ENCODE measurements around the gene RAMP1.
"Not testable (repeated sequence)": the region's sequence is repeated elsewhere in the genome, so short reads cannot be mapped to it uniquely, and the experiment has no call there.

Gene RAMP1

GRCh38 chr2:237824085-237824484, 35.3 kb upstream of the RAMP1 start:
- no peak overlapping the region for H3K4me3 ChIP-seq (replicated peaks; ENCODE audit: low read depth, low read length)
- DNase-seq (ENCODE audit: low read depth): no peak
- TF ChIP-seq CTCF (IDR thresholded peaks at IDR 0.05; ENCODE audit: low read length, missing control alignments): no peak

DNA sequence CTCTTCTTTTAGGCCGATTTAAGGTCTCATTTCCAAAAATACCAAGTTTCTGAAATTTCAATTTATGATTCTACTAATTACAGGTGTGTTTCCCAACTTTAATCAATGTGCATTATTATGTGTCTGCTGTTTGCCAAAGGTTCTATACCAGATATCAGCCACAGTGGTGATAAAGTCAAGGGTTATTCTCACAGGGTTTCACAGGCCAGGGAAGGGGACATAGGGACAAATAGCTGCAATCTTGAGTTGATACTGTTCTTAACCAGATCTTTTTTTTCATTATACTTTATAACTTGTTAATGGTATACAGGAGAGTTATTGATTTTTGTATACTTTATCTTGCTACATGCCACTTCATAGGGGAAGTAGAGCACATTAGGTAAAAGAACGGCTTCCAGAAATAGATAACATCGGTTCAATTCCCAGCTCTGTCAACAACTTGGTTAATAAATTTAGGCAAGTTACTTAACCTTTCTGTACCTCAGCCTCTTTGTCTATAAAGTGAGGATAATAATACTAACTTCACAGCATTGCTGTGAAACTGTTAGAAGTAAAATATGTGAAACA, 31.9 kb upstream of the RAMP1 start:
- no peak for TF ChIP-seq CTCF (IDR thresholded peaks at IDR 0.05; ENCODE audit: low read length, missing control alignments)
- DNase-seq (ENCODE audit: low read depth): no peak
- H3K4me3 ChIP-seq (replicated peaks; ENCODE audit: low read depth, low read length): no peak overlapping the region

DNA sequence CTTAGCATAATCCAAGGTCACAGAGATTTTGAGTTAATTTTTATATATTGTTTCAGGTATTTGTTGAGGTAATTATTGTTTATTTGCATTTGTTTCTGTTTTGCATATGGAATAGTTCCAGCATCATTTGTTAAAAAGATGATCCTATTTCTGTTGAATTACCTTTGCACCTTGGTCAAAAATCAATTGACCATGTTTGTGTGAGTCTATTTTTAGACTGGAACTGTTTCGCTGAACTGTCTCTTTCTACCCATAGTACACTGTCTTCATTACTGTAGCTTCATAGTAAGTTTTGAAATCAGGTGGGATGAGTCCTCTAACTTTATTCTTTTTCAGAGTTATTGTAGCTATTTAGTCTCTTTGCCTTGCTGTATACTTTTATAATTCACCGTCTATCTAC, 28.9 kb upstream of the RAMP1 start:
- no peak for TF ChIP-seq CTCF (IDR thresholded peaks at IDR 0.05; ENCODE audit: low read length, missing control alignments)
- no peak for DNase-seq (ENCODE audit: low read depth)
- H3K4me3 ChIP-seq (replicated peaks; ENCODE audit: low read depth, low read length): no peak overlapping the region

DNA sequence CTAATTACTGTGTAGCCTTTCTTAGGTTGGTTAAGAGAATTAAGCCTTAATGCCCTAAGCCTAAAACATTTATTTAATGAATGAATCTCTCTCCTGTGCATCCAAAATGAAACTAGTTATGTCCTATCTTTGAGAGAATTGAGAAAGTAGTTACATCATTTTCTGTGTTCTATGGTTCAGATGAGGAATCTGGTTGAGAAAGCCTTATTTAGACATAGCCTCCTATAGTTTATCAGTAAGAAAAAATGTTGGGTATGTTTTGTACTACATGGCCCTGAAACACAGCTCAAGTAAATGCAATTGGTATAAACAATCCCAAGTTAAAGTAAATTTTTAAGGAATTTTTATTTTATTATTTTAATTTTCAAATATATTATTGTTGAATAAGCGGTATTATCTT, 25.9 kb upstream of the RAMP1 start:
- no peak overlapping the region for H3K4me3 ChIP-seq (replicated peaks; ENCODE audit: low read depth, low read length)
- TF ChIP-seq CTCF (IDR thresholded peaks at IDR 0.05; ENCODE audit: low read length, missing control alignments): no peak
- peak; percentile 68 for DNase-seq (ENCODE audit: low read depth)

- no peak for TF ChIP-seq CTCF (IDR thresholded peaks at IDR 0.05; ENCODE audit: low read length, missing control alignments)
Measured at GRCh38 chr2:237835372-237835771, 24.1 kb upstream of the RAMP1 start.

GRCh38 chr2:237841051-237841450, 18.4 kb upstream of the RAMP1 start:
- H3K4me3 ChIP-seq (replicated peaks; ENCODE audit: low read depth, low read length): no peak overlapping the region
- TF ChIP-seq CTCF (IDR thresholded peaks at IDR 0.05; ENCODE audit: low read length, missing control alignments): no peak
- no peak for DNase-seq (ENCODE audit: low read depth)

More at GRCh38 chr2:237835372-237835771, 24.1 kb upstream of the RAMP1 start:
- no peak for DNase-seq (ENCODE audit: low read depth)
- H3K4me3 ChIP-seq (replicated peaks; ENCODE audit: low read depth, low read length): no peak overlapping the region

- not testable (repeated sequence) for H3K4me3 ChIP-seq (replicated peaks; ENCODE audit: low read depth, low read length); DNase-seq (ENCODE audit: low read depth)
Measured at GRCh38 chr2:237848940-237849339, 10.5 kb upstream of the RAMP1 start.

Data from fibroblast of pulmonary artery (primary cell).